Dendritic cell treated with granulocyte-macrophage colony-stimulating factor and Interleukin-4, amounts not matched to agents 40 ng/mL and 50 ng/mL, for 4 days (primary cell): Measurements from ENCODE around the gene LMBRD2.

Experiments used
- H3K27ac Mint-ChIP-seq: one replicate; pipeline ENCODE4 v1.8.0; 2022; ENCODE audit warnings: mild to moderate bottlenecking, mixed read lengths
- H3K27me3 Mint-ChIP-seq: one replicate; pipeline ENCODE4 v1.8.0; 2022; ENCODE audit warnings: mild to moderate bottlenecking, mixed read lengths
- H3K36me3 Mint-ChIP-seq: one replicate; pipeline ENCODE4 v1.8.0; 2022; ENCODE audit warnings: low read depth, mixed read lengths
- H3K4me1 Mint-ChIP-seq: one replicate; pipeline ENCODE4 v1.8.0; 2022; ENCODE audit warnings: low read depth, mixed read lengths
- H3K4me3 Mint-ChIP-seq: one replicate; pipeline ENCODE4 v1.8.0; 2022; ENCODE audit warnings: mild to moderate bottlenecking, moderate library complexity, mixed read lengths
- H3K9me3 Mint-ChIP-seq: one replicate; pipeline ENCODE4 v1.8.0; 2022; ENCODE audit warnings: mixed read lengths
- intact Hi-C: fragments of 100-400 bp; cut with micrococcal nuclease; formaldehyde crosslinking; loops from one replicate; pipeline ENCODE4 v1.15.0; 2022

LMBRD2 gene

GRCh38 chr5:36066001-36066539, 85.6 kb downstream of the LMBRD2 start:
- Mint-ChIP-seq H3K4me3 (no peak overlapping the region), H3K27me3 (peaks cover 23% of the 10 kb centered on the region), H3K36me3 (no peaks in the 10 kb centered on the region), H3K9me3 (no peaks in the 10 kb centered on the region), H3K4me1 (peaks cover 13% of the 10 kb centered on the region), H3K27ac (no peak overlapping the region)
- intact Hi-C loops, result no loop called here

GRCh38 chr5:36060420-36060887, 91.2 kb downstream of the LMBRD2 start:
- H3K9me3 Mint-ChIP-seq, result no peaks in the 10 kb centered on the region
- H3K27me3 Mint-ChIP-seq, result peaks cover 3% of the 10 kb centered on the region
- H3K4me3 Mint-ChIP-seq, result no peak overlapping the region
- intact Hi-C loops, result no loop called here
- no peak overlapping the region for H3K27ac Mint-ChIP-seq
- no peaks in the 10 kb centered on the region for H3K4me1 Mint-ChIP-seq
- no peaks in the 10 kb centered on the region for H3K36me3 Mint-ChIP-seq

DNA sequence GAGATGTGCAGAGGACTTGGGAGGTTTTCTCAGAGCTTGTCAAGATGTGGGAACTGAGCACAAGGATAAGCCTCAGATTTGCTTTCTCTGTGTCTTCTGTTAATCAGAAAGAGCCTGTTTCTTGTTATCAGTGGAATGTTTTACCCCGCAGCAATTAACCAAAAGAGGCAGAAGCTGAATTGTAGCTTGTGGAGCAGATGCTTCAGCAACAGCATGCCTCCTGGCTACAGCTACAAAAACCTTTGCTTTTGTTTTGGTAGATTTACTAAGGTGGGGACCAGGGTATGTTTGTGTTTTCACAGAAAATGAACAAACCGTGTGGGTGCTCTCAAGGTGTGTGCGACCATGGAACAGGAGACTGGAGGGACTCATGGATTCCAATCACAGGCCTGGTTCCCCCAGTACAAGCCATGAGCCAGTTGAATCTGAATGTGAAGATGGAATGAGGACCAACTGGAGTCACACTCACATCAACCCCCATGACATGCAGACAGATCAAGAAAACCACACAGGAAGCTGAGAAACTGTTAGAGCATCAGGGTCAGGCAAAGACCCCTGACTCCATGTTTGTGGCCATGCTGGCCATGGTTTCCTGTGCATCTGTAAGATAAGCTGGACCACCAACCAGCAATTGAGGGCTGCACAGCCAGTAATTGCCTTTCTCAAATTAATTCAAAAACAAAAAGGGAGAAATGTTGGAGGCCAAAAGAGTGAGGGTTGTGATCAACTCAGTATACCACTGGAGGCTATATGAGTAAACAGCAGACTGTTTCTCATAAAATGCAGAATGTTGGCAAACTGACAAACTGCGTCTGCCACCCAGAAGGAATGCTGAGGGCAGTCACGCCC, 91.9 kb downstream of the LMBRD2 start:
- H3K9me3 Mint-ChIP-seq, result no peaks in the 10 kb centered on the region
- no peaks in the 10 kb centered on the region for H3K4me1 Mint-ChIP-seq
- no peaks in the 10 kb centered on the region for H3K36me3 Mint-ChIP-seq
- no peak overlapping the region for H3K4me3 Mint-ChIP-seq
- intact Hi-C loops, result no loop called here
- H3K27me3 Mint-ChIP-seq, result no peaks in the 10 kb centered on the region
- no peak overlapping the region for H3K27ac Mint-ChIP-seq

DNA sequence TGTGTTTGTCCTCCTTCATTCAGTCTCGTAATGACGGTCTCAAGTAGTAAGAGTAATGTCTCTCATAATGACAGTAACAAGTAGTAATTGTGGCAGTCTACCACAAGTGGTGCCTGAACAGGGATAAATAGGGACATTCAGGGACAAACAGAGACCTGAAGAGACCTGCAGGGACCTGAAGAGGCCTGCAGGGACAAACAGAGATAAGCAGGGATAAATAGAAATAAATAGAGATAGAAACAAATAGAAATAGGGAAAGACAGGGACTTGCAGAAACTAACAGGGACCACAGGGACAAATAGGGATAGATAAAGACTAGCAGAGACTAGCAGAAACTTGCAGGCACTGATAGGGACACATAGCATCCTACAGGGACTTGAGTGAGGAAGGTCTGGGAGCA, 92.9 kb downstream of the LMBRD2 start:
- Mint-ChIP-seq H3K4me1 (no peaks in the 10 kb centered on the region), H3K27me3 (no peaks in the 10 kb centered on the region), H3K9me3 (no peaks in the 10 kb centered on the region), H3K36me3 (no peaks in the 10 kb centered on the region), H3K4me3 (no peak overlapping the region), H3K27ac (no peak overlapping the region)
- intact Hi-C loops, result no loop called here

DNA sequence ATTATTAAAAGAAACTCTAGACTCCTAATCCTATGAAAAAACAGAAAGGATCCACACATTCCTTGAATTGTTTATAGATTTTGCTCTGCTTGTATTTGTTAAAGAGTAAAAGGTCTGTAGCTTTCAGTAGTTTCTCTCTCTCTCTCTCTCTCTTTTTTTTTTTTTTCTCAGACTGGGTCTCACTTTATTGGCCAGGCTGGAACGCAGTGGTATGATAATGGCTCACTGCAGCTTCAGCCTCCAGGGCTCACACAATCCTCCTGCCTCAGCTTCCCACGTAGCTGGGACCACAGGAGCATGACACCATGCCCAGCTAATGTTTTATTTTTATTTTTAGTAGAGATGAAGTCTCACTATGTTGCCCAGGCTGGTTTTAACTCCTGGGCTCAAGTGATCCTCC, 94.3 kb downstream of the LMBRD2 start:
- Mint-ChIP-seq H3K27ac (no peak overlapping the region), H3K4me3 (no peak overlapping the region), H3K27me3 (no peaks in the 10 kb centered on the region), H3K4me1 (no peaks in the 10 kb centered on the region), H3K36me3 (no peaks in the 10 kb centered on the region), H3K9me3 (no peaks in the 10 kb centered on the region)
- intact Hi-C loops, result no loop called here

GRCh38 chr5:36056422-36056821, 95.3 kb downstream of the LMBRD2 start:
- Mint-ChIP-seq H3K4me3 (no peak overlapping the region), H3K27ac (no peak overlapping the region), H3K4me1 (no peaks in the 10 kb centered on the region), H3K36me3 (no peaks in the 10 kb centered on the region), H3K9me3 (no peaks in the 10 kb centered on the region), H3K27me3 (no peaks in the 10 kb centered on the region)
- intact Hi-C loops, result no loop called here

GRCh38 chr5:36055984-36056383, 95.7 kb downstream of the LMBRD2 start:
- Mint-ChIP-seq H3K27me3 (no peaks in the 10 kb centered on the region), H3K9me3 (no peaks in the 10 kb centered on the region), H3K36me3 (no peaks in the 10 kb centered on the region), H3K27ac (no peak overlapping the region), H3K4me3 (no peak overlapping the region), H3K4me1 (no peaks in the 10 kb centered on the region)
- intact Hi-C loops, result no loop called here

DNA sequence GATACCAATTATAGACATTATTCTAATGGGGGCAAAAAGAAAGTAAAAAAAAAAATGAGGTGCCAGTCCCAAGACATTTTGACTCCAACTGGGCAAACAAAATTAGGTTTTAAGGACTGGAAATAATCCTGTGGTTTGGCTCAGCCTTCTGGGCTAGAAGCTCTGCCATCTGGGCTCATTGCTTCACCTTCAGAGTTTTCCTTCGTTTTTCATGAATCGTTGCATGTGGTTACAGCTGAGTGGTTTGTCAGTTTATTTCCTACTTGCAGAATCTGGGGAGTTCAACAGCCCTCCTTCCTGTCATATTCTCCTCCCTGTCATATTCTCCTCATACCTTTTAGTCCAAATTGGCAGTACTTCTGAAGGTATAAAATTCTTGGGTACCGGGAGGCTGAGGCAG, 97.0 kb downstream of the LMBRD2 start:
- Mint-ChIP-seq H3K36me3 (no peaks in the 10 kb centered on the region), H3K4me1 (no peaks in the 10 kb centered on the region), H3K27me3 (no peaks in the 10 kb centered on the region), H3K27ac (no peak overlapping the region), H3K9me3 (no peaks in the 10 kb centered on the region), H3K4me3 (no peak overlapping the region)
- intact Hi-C loops, result no loop called here

- intact Hi-C loops, result no loop called here
- Mint-ChIP-seq H3K4me1 (no peaks in the 10 kb centered on the region), H3K27me3 (no peaks in the 10 kb centered on the region), H3K9me3 (no peaks in the 10 kb centered on the region), H3K4me3 (no peak overlapping the region), H3K36me3 (no peaks in the 10 kb centered on the region), H3K27ac (no peak overlapping the region)
Measured at GRCh38 chr5:36052538-36052937, 99.1 kb downstream of the LMBRD2 start.

- no peak overlapping the region for H3K27ac Mint-ChIP-seq
- no peaks in the 10 kb centered on the region for H3K36me3 Mint-ChIP-seq
- H3K27me3 Mint-ChIP-seq, result no peaks in the 10 kb centered on the region
- H3K4me3 Mint-ChIP-seq, result no peak overlapping the region
- H3K4me1 Mint-ChIP-seq, result no peaks in the 10 kb centered on the region
- no peaks in the 10 kb centered on the region for H3K9me3 Mint-ChIP-seq
- intact Hi-C loops, result no loop called here
Measured at GRCh38 chr5:36049949-36050348, 101.7 kb downstream of the LMBRD2 start.
